Activated naive CD8-positive, alpha-beta T cell treated with anti-CD3 and anti-CD28 coated beads, Interleukin-2, amount 50 U/mL, for 24 hours (primary cell): ENCODE measurements around the gene KLRC1.
"Not testable (repeated sequence)": the region's sequence is repeated elsewhere in the genome, so short reads cannot be mapped to it uniquely, and the experiment has no call there.

ENCODE experiments used
- ATAC-seq: fragments of 150-1000 bp; cut with Tn5 transposase; one replicate; pipeline ENCODE4 v1.10.0; 2021
- DNase-seq: peaks from one replicate; pipeline ENCODE4 v3.0.0; 2021
- H3K27ac Mint-ChIP-seq: one replicate; pipeline ENCODE4 v1.8.0; 2021; ENCODE audit warnings: mild to moderate bottlenecking, mixed read lengths
- H3K27me3 Mint-ChIP-seq: one replicate; pipeline ENCODE4 v1.8.0; 2021; ENCODE audit warnings: mixed read lengths
- H3K36me3 Mint-ChIP-seq: one replicate; pipeline ENCODE4 v1.8.0; 2021; ENCODE audit warnings: low read depth, mixed read lengths
- H3K4me1 Mint-ChIP-seq: one replicate; pipeline ENCODE4 v1.8.0; 2021; ENCODE audit warnings: mixed read lengths
- H3K4me3 Mint-ChIP-seq: one replicate; pipeline ENCODE4 v1.8.0; 2021; ENCODE audit warnings: mild to moderate bottlenecking, moderate library complexity, mixed read lengths
- H3K9me3 Mint-ChIP-seq: one replicate; pipeline ENCODE4 v1.8.0; 2021; ENCODE audit warnings: mixed read lengths

The KLRC1 gene

DNA sequence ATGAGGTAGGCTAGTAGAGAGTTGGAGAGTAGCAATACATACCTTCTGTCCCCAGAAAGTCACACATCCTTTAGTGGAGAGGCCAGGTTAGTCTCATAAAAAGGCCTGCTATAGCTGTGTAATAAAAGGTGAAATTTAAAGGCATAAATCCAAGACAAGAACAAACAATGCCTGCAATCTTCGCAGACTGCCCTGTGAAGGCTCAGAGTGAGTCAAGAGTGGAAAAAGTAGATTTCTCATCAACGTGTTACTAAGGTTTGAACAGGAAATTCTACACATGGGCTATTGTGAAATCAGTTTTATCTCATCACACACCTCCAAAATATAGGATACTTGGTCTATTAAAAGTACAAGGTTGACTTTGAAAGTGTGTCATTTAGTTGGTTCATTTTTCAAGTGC is at the start of gene KLRC1:
Gene KLRC1, minus strand, starts transcription at position 222 of the 400 bp plus-strand sequence. CDS start 2,221 bp downstream, outside the sequence.
- ATAC-seq, result peak; percentile 89

GRCh38 chr12:10501030-10501429 is 47.9 kb upstream of the KLRC1 start:
- Mint-ChIP-seq H3K9me3 (peaks cover 5% of the 10 kb centered on the region), H3K4me1 (peaks cover 74% of the 10 kb centered on the region), H3K27me3 (no peaks in the 10 kb centered on the region), H3K4me3 (peak overlapping the region; percentile 62), H3K36me3 (peaks cover 7% of the 10 kb centered on the region), H3K27ac (peak overlapping the region; percentile 88)
- DNase-seq, result no peak
- no peak for ATAC-seq

More for the DNA sequence above, at the start of gene KLRC1:
- H3K4me3 Mint-ChIP-seq, result peak within 1 kb of the TSS; percentile 45
- peaks cover 20% of the 10 kb centered on the region for H3K36me3 Mint-ChIP-seq
- no peaks in the 10 kb centered on the region for H3K27me3 Mint-ChIP-seq
- peaks cover 11% of the 10 kb centered on the region for H3K4me1 Mint-ChIP-seq
- peaks cover 42% of the 10 kb centered on the region for H3K9me3 Mint-ChIP-seq
- H3K27ac Mint-ChIP-seq, result peak within 1 kb of the TSS; percentile 57
- no peak for DNase-seq

DNA sequence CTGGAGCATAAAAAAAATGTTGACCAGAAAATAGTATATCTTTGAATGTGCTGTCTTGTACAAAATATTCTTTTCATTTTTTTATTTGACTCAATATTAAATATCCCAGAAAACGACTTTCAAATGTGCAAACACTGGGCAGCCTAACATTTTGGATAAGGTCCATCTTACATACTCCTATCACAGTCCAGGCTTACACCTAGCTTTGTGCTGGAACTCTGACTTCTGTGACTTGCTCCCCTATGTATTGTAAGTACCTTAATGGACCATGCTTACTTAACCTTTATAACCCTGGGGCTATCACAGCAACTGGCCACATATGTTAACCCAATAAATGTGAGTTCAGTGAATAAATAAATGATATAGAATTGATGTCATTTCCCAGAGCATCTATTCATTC is 44.9 kb upstream of the KLRC1 start:
- no peak for ATAC-seq
- Mint-ChIP-seq H3K4me3 (peak overlapping the region; percentile 47), H3K9me3 (peaks cover 13% of the 10 kb centered on the region), H3K4me1 (peaks cover 78% of the 10 kb centered on the region), H3K36me3 (peaks cover 13% of the 10 kb centered on the region), H3K27me3 (no peaks in the 10 kb centered on the region), H3K27ac (peak overlapping the region; percentile 98)
- DNase-seq, result no peak

GRCh38 chr12:10497602-10498001 is 44.4 kb upstream of the KLRC1 start:
- Mint-ChIP-seq H3K36me3 (peaks cover 12% of the 10 kb centered on the region), H3K4me3 (peak overlapping the region; percentile 47), H3K4me1 (peaks cover 74% of the 10 kb centered on the region), H3K27ac (peak overlapping the region; percentile 98), H3K27me3 (no peaks in the 10 kb centered on the region), H3K9me3 (peaks cover 13% of the 10 kb centered on the region)
- DNase-seq (peak; percentile 76), ATAC-seq (peak; percentile 100)

DNA sequence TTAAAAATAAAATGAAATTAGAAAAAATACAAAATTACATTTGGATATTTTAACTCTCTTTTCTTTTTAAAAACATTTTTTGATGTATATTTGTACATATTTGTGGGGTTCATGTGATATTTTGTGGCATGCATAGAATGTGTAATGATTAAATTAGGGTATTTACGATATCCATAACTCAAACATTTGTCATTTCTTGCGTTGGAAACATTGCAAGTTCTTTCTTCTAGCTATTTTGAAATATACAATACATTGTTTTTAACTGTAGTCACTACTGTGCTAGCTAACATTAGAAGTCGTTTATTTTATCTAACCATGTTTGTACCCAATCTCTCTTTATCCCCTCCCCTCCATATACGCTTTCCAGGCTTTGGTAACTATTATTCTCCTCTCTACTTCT is 38.6 kb upstream of the KLRC1 start:
- no peak overlapping the region for H3K4me3 Mint-ChIP-seq
- peaks cover 15% of the 10 kb centered on the region for H3K36me3 Mint-ChIP-seq
- H3K27ac Mint-ChIP-seq, result no peak overlapping the region
- peaks cover 44% of the 10 kb centered on the region for H3K4me1 Mint-ChIP-seq
- H3K27me3 Mint-ChIP-seq, result no peaks in the 10 kb centered on the region
- ATAC-seq (no peak), DNase-seq (no peak)
- peaks cover 18% of the 10 kb centered on the region for H3K9me3 Mint-ChIP-seq

DNA sequence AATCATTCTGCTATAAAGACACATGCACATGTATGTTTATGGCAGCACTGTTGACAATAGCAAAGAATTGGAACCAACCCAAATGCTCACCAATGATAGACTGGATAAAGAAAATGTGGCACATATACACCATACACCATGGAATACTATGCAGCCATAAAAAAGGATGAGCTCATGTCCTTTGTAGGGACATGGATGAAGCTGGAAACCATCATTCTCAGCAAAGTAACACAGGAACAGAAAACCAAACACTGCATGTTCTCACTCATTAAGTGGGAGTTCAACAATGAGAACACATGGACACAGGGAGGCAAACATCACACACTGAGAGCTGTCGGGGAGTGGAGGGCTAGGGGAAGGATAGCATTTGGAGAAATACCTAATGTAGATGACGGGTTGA is 34.2 kb upstream of the KLRC1 start:
- Mint-ChIP-seq H3K9me3 (peaks cover 20% of the 10 kb centered on the region), H3K4me1 (peaks cover 26% of the 10 kb centered on the region), H3K36me3 (peaks cover 10% of the 10 kb centered on the region)
- not testable (repeated sequence) for H3K4me3 Mint-ChIP-seq, DNase-seq, H3K27me3 Mint-ChIP-seq, H3K27ac Mint-ChIP-seq, ATAC-seq

- not testable (repeated sequence) for H3K27ac Mint-ChIP-seq, H3K4me3 Mint-ChIP-seq, H3K36me3 Mint-ChIP-seq, ATAC-seq, H3K27me3 Mint-ChIP-seq, DNase-seq
- peaks cover 25% of the 10 kb centered on the region for H3K4me1 Mint-ChIP-seq
- peaks cover 23% of the 10 kb centered on the region for H3K9me3 Mint-ChIP-seq
These were observed 28.7 kb upstream of the KLRC1 start for GRCh38 chr12:10481901-10482300.

DNA sequence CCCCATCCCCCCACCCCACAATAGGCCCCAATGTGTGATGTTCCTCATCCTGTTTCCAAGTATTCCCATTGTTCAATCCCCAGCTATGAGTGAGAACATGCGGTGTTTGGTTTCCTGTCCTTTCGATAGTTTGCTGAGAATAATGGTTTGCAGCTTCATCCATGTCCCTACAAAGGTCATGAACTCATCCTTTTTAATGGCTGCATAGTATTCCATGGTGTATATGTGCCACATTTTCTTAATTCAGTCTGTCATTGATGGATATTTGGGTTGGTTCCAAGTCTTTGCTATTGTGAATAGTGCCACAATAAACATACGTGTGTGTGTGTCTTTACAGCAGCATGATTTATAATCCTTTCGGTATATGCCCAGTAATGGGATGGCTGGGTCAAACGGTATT is 19.6 kb upstream of the KLRC1 start:
- H3K27ac Mint-ChIP-seq, DNase-seq, H3K36me3 Mint-ChIP-seq, H3K4me1 Mint-ChIP-seq, ATAC-seq, H3K27me3 Mint-ChIP-seq, H3K4me3 Mint-ChIP-seq: not testable (repeated sequence)
- peaks cover 11% of the 10 kb centered on the region for H3K9me3 Mint-ChIP-seq

DNA sequence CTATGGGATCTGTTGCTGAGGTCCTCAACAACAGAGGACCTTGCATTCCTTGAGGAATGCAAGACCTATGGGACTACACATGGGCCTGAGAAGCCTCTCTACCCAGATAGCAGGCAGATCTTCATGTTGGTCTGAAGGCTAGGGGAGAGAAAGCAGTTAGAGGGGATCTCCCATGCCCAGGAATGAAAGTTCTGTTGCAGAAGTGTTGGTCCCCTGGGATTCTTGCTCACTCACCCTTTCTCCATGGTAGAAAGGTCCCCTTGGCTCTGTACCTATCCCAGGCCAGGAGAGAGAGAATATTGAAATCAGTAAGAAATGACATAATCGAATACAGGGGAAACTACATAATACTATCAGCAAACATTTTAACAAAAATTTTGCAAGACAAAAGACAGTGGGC is 16.5 kb upstream of the KLRC1 start:
- DNase-seq, result no peak
- no peak for ATAC-seq
- Mint-ChIP-seq H3K36me3 (no peaks in the 10 kb centered on the region), H3K4me3 (no peak overlapping the region), H3K27ac (no peak overlapping the region), H3K27me3 (no peaks in the 10 kb centered on the region), H3K9me3 (peaks cover 16% of the 10 kb centered on the region), H3K4me1 (no peaks in the 10 kb centered on the region)

GRCh38 chr12:10466311-10466710 is 13.1 kb upstream of the KLRC1 start:
- Mint-ChIP-seq H3K27me3 (no peaks in the 10 kb centered on the region), H3K27ac (no peak overlapping the region), H3K36me3 (peaks cover 13% of the 10 kb centered on the region), H3K9me3 (peaks cover 35% of the 10 kb centered on the region), H3K4me3 (no peak overlapping the region), H3K4me1 (no peaks in the 10 kb centered on the region)
- ATAC-seq (no peak), DNase-seq (no peak)

DNA sequence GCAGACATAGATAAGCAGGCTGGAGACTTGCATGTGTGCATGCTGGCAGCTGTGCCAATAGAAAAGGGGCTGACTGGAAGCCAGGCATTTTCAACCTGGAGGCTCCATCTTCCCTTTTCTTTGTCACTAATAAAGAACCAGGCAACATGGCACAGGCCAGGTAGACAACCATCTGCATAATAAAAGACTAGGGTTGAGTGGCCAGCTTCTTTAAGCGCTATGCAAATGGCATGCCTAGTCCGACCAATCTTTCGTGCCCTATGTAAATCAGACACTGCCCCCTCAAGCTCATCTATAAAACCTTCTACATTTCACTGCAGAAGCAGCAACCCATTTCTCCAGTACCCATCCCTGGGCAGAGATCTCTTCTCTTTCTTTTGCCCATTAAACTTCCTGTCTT is 4.6 kb upstream of the KLRC1 start:
- DNase-seq (no peak), ATAC-seq (no peak)
- H3K4me1 Mint-ChIP-seq, result peaks cover 11% of the 10 kb centered on the region
- peaks cover 29% of the 10 kb centered on the region for H3K36me3 Mint-ChIP-seq
- no peaks in the 10 kb centered on the region for H3K27me3 Mint-ChIP-seq
- peaks cover 70% of the 10 kb centered on the region for H3K9me3 Mint-ChIP-seq
- no peak overlapping the region for H3K4me3 Mint-ChIP-seq
- H3K27ac Mint-ChIP-seq, result no peak overlapping the region

DNA sequence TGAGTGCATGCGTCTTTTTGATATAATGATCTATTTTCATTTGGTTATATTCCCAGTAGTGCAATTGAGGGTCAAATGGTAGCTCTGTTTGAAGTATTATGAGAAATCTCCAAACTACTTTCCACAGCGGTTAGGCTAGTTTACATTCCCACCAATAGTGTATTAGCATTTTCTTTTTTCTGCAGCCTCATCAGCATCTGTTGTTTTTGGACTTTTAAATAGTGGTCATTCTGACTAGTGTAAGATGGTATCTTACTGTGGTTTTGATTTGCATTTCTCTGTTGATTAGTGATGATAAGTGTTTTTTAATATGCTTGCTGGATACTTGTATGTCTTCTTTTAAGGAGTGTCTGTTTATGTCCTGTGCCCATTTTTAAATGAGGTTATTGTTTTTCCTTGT is 3.7 kb upstream of the KLRC1 start:
- no peak for ATAC-seq
- peaks cover 11% of the 10 kb centered on the region for H3K4me1 Mint-ChIP-seq

GRCh38 chr12:10455766-10456165 is 2.6 kb upstream of the KLRC1 start:
- H3K9me3 Mint-ChIP-seq, result peaks cover 59% of the 10 kb centered on the region
- ATAC-seq (no peak), DNase-seq (no peak)
- no peak overlapping the region for H3K27ac Mint-ChIP-seq
- H3K27me3 Mint-ChIP-seq, result no peaks in the 10 kb centered on the region
- no peak overlapping the region for H3K4me3 Mint-ChIP-seq
- peaks cover 11% of the 10 kb centered on the region for H3K4me1 Mint-ChIP-seq
- peaks cover 21% of the 10 kb centered on the region for H3K36me3 Mint-ChIP-seq

More for the DNA sequence above, 3.7 kb upstream of the KLRC1 start:
- H3K9me3 Mint-ChIP-seq, result peaks cover 61% of the 10 kb centered on the region
- no peak overlapping the region for H3K4me3 Mint-ChIP-seq
- DNase-seq, result no peak
- H3K36me3 Mint-ChIP-seq, result peaks cover 23% of the 10 kb centered on the region
- H3K27me3 Mint-ChIP-seq, result no peaks in the 10 kb centered on the region
- no peak overlapping the region for H3K27ac Mint-ChIP-seq

GRCh38 chr12:10454531-10454930 is 1.4 kb upstream of the KLRC1 start:
- H3K4me3 Mint-ChIP-seq, result no peak overlapping the region
- H3K36me3 Mint-ChIP-seq, result peaks cover 24% of the 10 kb centered on the region
- no peak for DNase-seq
- H3K27me3 Mint-ChIP-seq, result no peaks in the 10 kb centered on the region
- no peak overlapping the region for H3K27ac Mint-ChIP-seq
- peaks cover 53% of the 10 kb centered on the region for H3K9me3 Mint-ChIP-seq
- ATAC-seq, result no peak
- peaks cover 11% of the 10 kb centered on the region for H3K4me1 Mint-ChIP-seq

GRCh38 chr12:10448236-10448635 is 4.9 kb downstream of the KLRC1 start:
- Mint-ChIP-seq H3K27ac (no peak overlapping the region), H3K27me3 (no peaks in the 10 kb centered on the region), H3K4me3 (no peak overlapping the region), H3K36me3 (peaks cover 5% of the 10 kb centered on the region), H3K9me3 (peaks cover 8% of the 10 kb centered on the region), H3K4me1 (peaks cover 13% of the 10 kb centered on the region)
- ATAC-seq, result peak; percentile 9
- no peak for DNase-seq

- not testable (repeated sequence) for H3K4me1 Mint-ChIP-seq, H3K9me3 Mint-ChIP-seq, H3K4me3 Mint-ChIP-seq, H3K36me3 Mint-ChIP-seq, DNase-seq, H3K27me3 Mint-ChIP-seq
- peak; percentile 97 for ATAC-seq
- peak overlapping the region; percentile 35 for H3K27ac Mint-ChIP-seq
These were observed 7.1 kb downstream of the KLRC1 start for GRCh38 chr12:10446052-10446451.
